Measurements from ENCODE around the gene LDB2. TPM values are rescaled to one million over a fixed set of nuclear protein-coding genes. Genes with fewer than 3 reads are reported as not detected.

LDB2 gene
- total and polyA plus RNA-seq, 2 donors (not counting 3 experiments of a cell fraction or from before 2014, with no cell fraction given) = 127 to 223 TPM

GRCh38 chr4:16750882-16751642, 147.4 kb downstream of the LDB2 start:
- no TSS peak for BruUV-seq (replicated peaks)
- H2AFZ ChIP-seq (ENCODE audit: low read depth, low read length) = peak overlapping the region; percentile 65
- ChIA-PET CTCF (interaction anchor here (0.6 to 1.2 kb wide), 3 partner anchors 9 to 166 kb away, joined by 3 to 4 read pairs (median 3); no protein-coding TSS in a partner anchor), POLR2A (no interaction called here)
- intact Hi-C loops (cut with micrococcal nuclease) = no loop called here
- H3K36me3 ChIP-seq (ENCODE audit: control insufficient read depth in 2 of 2, extremely low read depth in 1 of 2, insufficient read depth in 2 of 2, low read length in 2 of 2) = peaks cover 0 to 7% of the 10 kb centered on the region in 2 experiments
- H3K4me2 ChIP-seq (ENCODE audit: insufficient read depth, low read length) = peak overlapping the region; percentile 28
- no peaks in the 10 kb centered on the region for H3K9me3 ChIP-seq (replicated peaks; ENCODE audit: control insufficient read depth, insufficient read depth, low read length)
- H4K20me1 ChIP-seq (replicated peaks; ENCODE audit: control insufficient read depth, extremely low read depth, insufficient read depth, low read length) = no peaks in the 10 kb centered on the region
- TF ChIP-seq GATA2 (IDR thresholded peaks at IDR 0.05; ENCODE audit: insufficient read depth, insufficient read length, low read depth, low read length) (no peak), MAX (IDR thresholded peaks at IDR 0.05; ENCODE audit: insufficient read depth, insufficient read length) (no peak)
- no peaks in the 10 kb centered on the region for H3K27me3 ChIP-seq (ENCODE audit: control insufficient read depth in 2 of 2, insufficient read depth in 2 of 2, low read length in 2 of 2)
- H3K4me1 ChIP-seq (ENCODE audit: control insufficient read depth, extremely low read depth, insufficient read depth, low read length) = peaks cover 3% of the 10 kb centered on the region
- no peak overlapping the region for H3K27ac ChIP-seq (ENCODE audit: insufficient read depth, low read depth, low read length)
- dilution Hi-C loops (cut with MboI; ENCODE audit: extremely low pct_ligation_motif_present, low sequenced_read_pairs) = no loop called here
- no peak overlapping the region for H3K4me3 ChIP-seq (replicated peaks in 1 of 3; ENCODE audit: insufficient read depth in 1 of 3, low read depth in 1 of 3, low read length in 3 of 3)
- H3K79me2 ChIP-seq (ENCODE audit: control insufficient read depth, insufficient read depth, low read length) = no peaks in the 10 kb centered on the region
- peak; percentile 28 for FAIRE-seq
- peak; percentile 55 for DNase-seq (ENCODE audit: low read depth, low spot score)
- no peak overlapping the region for H3K9ac ChIP-seq (replicated peaks; ENCODE audit: extremely low read depth, insufficient read depth, low read length)
- no peaks in the 10 kb centered on the region for H3K9me1 ChIP-seq (replicated peaks; ENCODE audit: control insufficient read depth, extremely low read depth, insufficient read depth, low read length)

GRCh38 chr4:16750216-16750615, 148.2 kb downstream of the LDB2 start:
- Histone ChIP-seq H3K9me1 (replicated peaks; ENCODE audit: control insufficient read depth, extremely low read depth, insufficient read depth, low read length) (no peaks in the 10 kb centered on the region), H3K27me3 (ENCODE audit: control insufficient read depth in 2 of 2, insufficient read depth in 2 of 2, low read length in 2 of 2) (no peaks in the 10 kb centered on the region), H4K20me1 (replicated peaks; ENCODE audit: control insufficient read depth, extremely low read depth, insufficient read depth, low read length) (no peaks in the 10 kb centered on the region), H3K27ac (ENCODE audit: insufficient read depth, low read depth, low read length) (no peak overlapping the region), H3K4me1 (ENCODE audit: control insufficient read depth, extremely low read depth, insufficient read depth, low read length) (peaks cover 3% of the 10 kb centered on the region), H2AFZ (ENCODE audit: low read depth, low read length) (no peak overlapping the region), H3K9me3 (replicated peaks; ENCODE audit: control insufficient read depth, insufficient read depth, low read length) (no peaks in the 10 kb centered on the region), H3K4me2 (ENCODE audit: insufficient read depth, low read length) (no peak overlapping the region), H3K36me3 (ENCODE audit: control insufficient read depth in 2 of 2, extremely low read depth in 1 of 2, insufficient read depth in 2 of 2, low read length in 2 of 2) (peaks cover 0 to 2% of the 10 kb centered on the region in 2 experiments), H3K4me3 (replicated peaks in 1 of 3; ENCODE audit: insufficient read depth in 1 of 3, low read depth in 1 of 3, low read length in 3 of 3) (no peak overlapping the region), H3K79me2 (ENCODE audit: control insufficient read depth, insufficient read depth, low read length) (no peaks in the 10 kb centered on the region), H3K9ac (replicated peaks; ENCODE audit: extremely low read depth, insufficient read depth, low read length) (no peak overlapping the region)
- no TSS peak for BruUV-seq (replicated peaks)
- dilution Hi-C loops (cut with MboI; ENCODE audit: extremely low pct_ligation_motif_present, low sequenced_read_pairs) (no loop called here), intact Hi-C loops (cut with micrococcal nuclease) (no loop called here)
- CTCF ChIA-PET = interaction anchor here (1.2 kb wide), 1 partner anchor 9 kb away, joined by 3 read pairs; no protein-coding TSS in a partner anchor
- no peak for FAIRE-seq
- no peak for DNase-seq (ENCODE audit: low read depth, low spot score)
- POLR2A ChIA-PET = no interaction called here
- TF ChIP-seq POLR2AphosphoS5 (IDR thresholded peaks at IDR 0.05; ENCODE audit: insufficient read depth, low read depth, low read length) (no peak), GATA2 (IDR thresholded peaks at IDR 0.05; ENCODE audit: insufficient read depth, insufficient read length, low read depth, low read length) (no peak), MYC (IDR thresholded peaks at IDR 0.05; ENCODE audit: low read depth, low read length) (no peak), POLR2A (IDR thresholded peaks at IDR 0.05; ENCODE audit: low read depth, low read length) (no peak), MAX (IDR thresholded peaks at IDR 0.05; ENCODE audit: insufficient read depth, insufficient read length) (no peak), JUN (IDR thresholded peaks at IDR 0.05; ENCODE audit: borderline replicate concordance, insufficient read depth, insufficient read length, low read depth) (no peak), EZH2 (IDR thresholded peaks at IDR 0.05; ENCODE audit: borderline replicate concordance, low read depth, low read length, severe bottlenecking) (no peak), FOS (IDR thresholded peaks at IDR 0.05; ENCODE audit: borderline replicate concordance, insufficient read depth, low read length) (no peak), CTCF (IDR thresholded peaks at IDR 0.05; ENCODE audit: extremely low read depth in 1 of 2, insufficient read depth in 1 of 2, low read depth in 1 of 2, low read length in 2 of 2) (no peak)
